Fibroblast of skin of abdomen (primary cell): ENCODE data around the gene SLC4A5.
"Not testable (repeated sequence)": the region's sequence is repeated elsewhere in the genome, so short reads cannot be mapped to it uniquely, and the experiment has no call there.

Experiments
- DNase-seq: peaks from one replicate; pipeline ENCODE4 v3.0.0-alpha.2; 2013

SLC4A5 gene

GRCh38 chr2:74228772-74229171, 114.4 kb downstream of the SLC4A5 start:
- no peak for DNase-seq

GRCh38 chr2:74227646-74228045, 115.6 kb downstream of the SLC4A5 start:
- no peak for DNase-seq

- DNase-seq, result no peak
Observed at GRCh38 chr2:74226648-74227213, 116.5 kb downstream of the SLC4A5 start.

- DNase-seq, result no peak
Observed at GRCh38 chr2:74225698-74226459, 117.3 kb downstream of the SLC4A5 start.

GRCh38 chr2:74223941-74224770, 119.1 kb downstream of the SLC4A5 start:
- DNase-seq, result no peak

GRCh38 chr2:74222300-74222650, 120.9 kb downstream of the SLC4A5 start:
- DNase-seq, result no peak

- no peak for DNase-seq
Observed at GRCh38 chr2:74221604-74222299, 121.5 kb downstream of the SLC4A5 start.

GRCh38 chr2:74221091-74221490, 122.1 kb downstream of the SLC4A5 start:
- DNase-seq, result no peak

GRCh38 chr2:74219846-74220486, 123.2 kb downstream of the SLC4A5 start:
- DNase-seq, result no peak

GRCh38 chr2:74216642-74217041, 126.6 kb downstream of the SLC4A5 start:
- DNase-seq, result no peak

GRCh38 chr2:74215771-74216170, 127.4 kb downstream of the SLC4A5 start:
- DNase-seq, result not testable (repeated sequence)

- no peak for DNase-seq
Observed at GRCh38 chr2:74212702-74213410, 130.4 kb downstream of the SLC4A5 start.

- peak; percentile 40 for DNase-seq
Observed at GRCh38 chr2:74206180-74206688, 137.0 kb downstream of the SLC4A5 start.

GRCh38 chr2:74205596-74205995, 137.6 kb downstream of the SLC4A5 start:
- no peak for DNase-seq

GRCh38 chr2:74205113-74205512, 138.1 kb downstream of the SLC4A5 start:
- no peak for DNase-seq

- DNase-seq, result no peak
Observed at GRCh38 chr2:74204436-74204835, 138.8 kb downstream of the SLC4A5 start.

- DNase-seq, result peak; percentile 54
Observed at GRCh38 chr2:74201596-74201995, 141.6 kb downstream of the SLC4A5 start.

GRCh38 chr2:74201196-74201595, 142.0 kb downstream of the SLC4A5 start:
- no peak for DNase-seq

GRCh38 chr2:74199871-74200305, 143.3 kb downstream of the SLC4A5 start:
- DNase-seq, result no peak

- DNase-seq, result no peak
Observed at GRCh38 chr2:74199275-74199701, 143.9 kb downstream of the SLC4A5 start.
